HG02981 (cell line): ENCODE measurements around the gene AKT1S1.

Source experiments
- ATAC-seq: cut with Tn5 transposase; IDR thresholded peaks from one replicate; pipeline ENCODE4 v1.9.1; 2021; ENCODE audit warnings: mild to moderate bottlenecking, moderate library complexity; ENCODE audit not compliant: unreplicated experiment

Gene AKT1S1

GRCh38 chr19:49884760-49885159 is 7.6 kb upstream of the AKT1S1 start:
- ATAC-seq: no peak

- no peak for ATAC-seq
Observed at GRCh38 chr19:49884109-49884508, 7.0 kb upstream of the AKT1S1 start.

GRCh38 chr19:49883094-49883493 is 5.9 kb upstream of the AKT1S1 start:
- no peak for ATAC-seq

- no peak for ATAC-seq
Observed at GRCh38 chr19:49882643-49883042, 5.5 kb upstream of the AKT1S1 start.

DNA sequence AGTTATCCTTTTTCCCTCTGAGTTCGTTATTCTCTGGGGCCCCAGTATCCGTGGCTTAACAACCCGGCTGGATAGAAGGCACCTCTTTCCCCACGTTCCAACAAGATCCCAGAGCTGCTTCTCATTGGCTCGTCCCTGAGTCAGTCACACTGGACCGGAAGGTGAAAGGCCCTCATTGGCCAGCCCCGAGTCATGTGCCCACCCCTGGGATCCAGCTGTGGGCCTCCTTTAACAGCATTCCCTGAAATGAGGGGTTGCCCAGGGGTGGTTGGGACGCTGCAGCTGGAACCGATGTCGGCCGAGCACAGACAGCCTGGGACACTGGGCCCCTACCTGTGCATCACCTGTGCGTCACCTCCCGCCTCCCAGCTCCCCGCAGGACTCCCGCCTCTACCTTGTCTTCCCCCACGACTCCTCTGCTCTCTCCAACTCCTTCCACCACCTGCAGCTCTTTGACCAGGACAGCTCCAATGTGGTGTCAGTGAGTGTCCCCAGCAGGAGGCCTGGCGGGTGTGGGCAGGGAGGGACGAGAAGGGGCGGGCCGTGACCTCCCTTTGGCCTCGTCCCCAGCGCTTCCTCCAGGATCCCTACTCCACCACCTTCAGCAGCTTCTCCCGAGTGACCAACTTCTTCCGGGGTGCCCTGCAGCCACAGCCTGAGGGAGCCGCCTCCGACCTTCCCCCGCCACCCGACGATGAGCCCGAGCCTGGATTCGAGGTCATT is 4.7 kb upstream of the AKT1S1 start:
- ATAC-seq: no peak

GRCh38 chr19:49881186-49881585 is 4.0 kb upstream of the AKT1S1 start:
- ATAC-seq: no peak

DNA sequence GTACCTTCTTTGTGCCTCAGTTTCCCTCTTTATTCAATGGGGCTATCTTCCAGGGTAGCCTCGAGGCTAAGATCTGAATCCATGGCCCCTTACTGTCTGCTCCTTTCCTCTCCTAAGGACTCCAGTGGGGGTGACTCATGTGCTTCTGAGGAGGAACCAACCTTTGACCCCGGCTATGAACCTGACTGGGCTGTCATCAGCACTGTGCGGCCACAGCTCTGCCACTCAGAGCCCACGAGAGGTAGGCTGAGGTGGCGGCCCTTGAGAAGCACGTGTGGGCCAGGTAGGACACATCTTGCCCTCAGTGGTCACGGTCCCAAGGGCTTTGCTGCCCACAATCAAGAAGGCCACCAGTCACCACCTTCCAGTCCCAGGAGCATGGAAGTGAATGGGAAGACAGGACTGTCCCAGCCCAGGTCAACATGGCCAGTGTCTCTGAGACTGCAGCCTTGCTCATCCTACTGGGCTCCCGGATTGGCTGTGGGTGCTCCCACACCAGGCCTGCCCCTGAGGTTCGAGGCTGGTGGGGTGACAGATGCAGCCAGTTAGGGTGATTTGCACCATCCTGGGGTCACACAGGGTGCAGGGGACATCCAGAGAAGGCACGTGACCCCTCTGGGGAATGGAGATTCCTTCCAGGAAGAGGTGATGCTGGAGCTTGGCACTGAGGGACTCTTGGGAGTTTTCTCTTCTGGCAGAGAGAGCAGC is 3.2 kb upstream of the AKT1S1 start:
- ATAC-seq: no peak

- no peak for ATAC-seq
Observed at GRCh38 chr19:49879243-49879963, 2.2 kb upstream of the AKT1S1 start.

DNA sequence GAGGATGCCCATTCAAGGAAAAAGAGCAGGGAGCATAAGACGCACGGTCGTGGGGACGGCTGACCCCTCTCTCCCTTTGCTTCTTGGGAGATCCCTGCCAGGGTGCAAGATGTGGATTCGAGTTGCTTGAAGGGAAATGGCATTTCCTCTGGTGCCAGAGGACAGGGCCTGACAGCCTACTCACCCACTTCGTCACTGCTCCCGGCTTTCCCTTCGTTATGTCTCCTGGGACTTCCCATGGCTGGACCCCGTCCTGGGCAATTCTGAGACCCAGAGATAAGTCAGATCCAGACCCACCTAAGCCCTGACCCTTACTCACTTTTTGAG is 1.6 kb upstream of the AKT1S1 start:
- no peak for ATAC-seq

GRCh38 chr19:49877879-49878743 is 956 bp upstream of the AKT1S1 start:
- ATAC-seq: peak; percentile 46

DNA sequence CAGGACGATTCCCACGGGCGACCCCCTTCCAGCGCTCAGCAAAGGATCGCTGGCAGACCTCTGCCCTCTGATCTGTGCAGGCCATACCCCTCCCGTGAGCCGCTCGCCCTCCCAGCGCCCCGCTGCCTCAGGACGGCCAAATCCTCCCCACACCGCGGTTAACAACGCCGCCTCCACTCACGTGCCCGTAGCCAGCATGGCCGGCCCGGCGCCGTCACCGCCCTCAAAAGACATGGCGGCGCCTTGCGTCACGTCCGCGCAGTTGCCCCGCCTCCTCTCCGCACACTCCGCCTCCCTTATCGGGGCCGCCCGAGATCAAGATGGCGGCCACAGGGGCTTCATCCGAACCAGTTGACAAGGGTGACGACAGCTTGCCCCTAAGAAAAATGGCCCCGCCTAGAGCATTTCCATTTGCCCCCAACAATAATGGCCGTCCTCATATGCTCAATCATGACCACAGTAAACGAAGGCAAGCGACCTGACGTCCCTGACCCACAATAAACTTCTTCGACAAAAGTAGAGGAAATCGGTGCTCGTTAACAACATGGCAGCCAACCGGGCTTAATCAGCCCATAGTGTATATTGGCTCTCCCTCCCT is 634 bp downstream of the AKT1S1 start:
- peak; percentile 37 for ATAC-seq

- no peak for ATAC-seq
Observed at GRCh38 chr19:49875857-49876421, 1.2 kb downstream of the AKT1S1 start.

DNA sequence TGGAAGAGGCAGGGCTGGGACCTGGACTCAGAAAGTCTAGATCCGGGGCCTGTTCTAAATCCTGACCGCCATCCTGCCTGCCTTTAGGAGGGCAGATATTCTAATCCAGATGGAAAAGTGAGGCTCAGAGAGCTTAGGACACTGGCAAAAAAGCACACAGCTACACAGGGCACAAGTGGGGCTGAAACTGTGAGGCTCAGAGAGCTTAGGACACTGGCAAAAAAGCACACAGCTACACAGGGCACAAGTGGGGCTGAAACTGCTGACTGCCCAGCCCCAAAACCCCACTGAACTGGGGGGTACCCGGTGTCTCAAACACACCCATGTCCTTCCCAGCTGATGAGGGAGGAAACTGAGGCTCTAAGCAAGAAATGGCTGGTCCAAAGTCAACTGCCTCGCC is 2.0 kb downstream of the AKT1S1 start:
- no peak for ATAC-seq

- ATAC-seq: no peak
Observed at GRCh38 chr19:49874503-49875157, 2.5 kb downstream of the AKT1S1 start.

DNA sequence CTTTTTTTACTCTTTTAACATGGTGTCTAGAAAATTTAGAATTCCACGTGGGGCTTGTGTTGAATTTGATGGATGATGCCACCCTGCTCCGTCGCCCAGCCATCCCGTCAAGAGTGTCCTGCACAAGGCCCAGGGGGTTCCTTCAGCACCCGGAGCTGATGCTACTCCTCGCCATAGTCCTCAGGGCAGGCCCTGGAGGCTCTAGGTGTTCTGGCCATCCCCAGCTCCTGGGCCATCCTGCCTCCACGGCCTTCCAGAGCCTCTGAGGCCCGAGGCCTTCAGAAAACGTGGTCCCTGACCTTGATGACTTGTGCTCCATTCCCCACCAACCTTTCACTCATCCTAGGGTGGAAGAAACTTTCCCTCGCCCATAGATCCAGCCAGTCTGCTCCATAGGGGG is 3.3 kb downstream of the AKT1S1 start:
- ATAC-seq: no peak

GRCh38 chr19:49873129-49873521 is 4.0 kb downstream of the AKT1S1 start:
- ATAC-seq: no peak

DNA sequence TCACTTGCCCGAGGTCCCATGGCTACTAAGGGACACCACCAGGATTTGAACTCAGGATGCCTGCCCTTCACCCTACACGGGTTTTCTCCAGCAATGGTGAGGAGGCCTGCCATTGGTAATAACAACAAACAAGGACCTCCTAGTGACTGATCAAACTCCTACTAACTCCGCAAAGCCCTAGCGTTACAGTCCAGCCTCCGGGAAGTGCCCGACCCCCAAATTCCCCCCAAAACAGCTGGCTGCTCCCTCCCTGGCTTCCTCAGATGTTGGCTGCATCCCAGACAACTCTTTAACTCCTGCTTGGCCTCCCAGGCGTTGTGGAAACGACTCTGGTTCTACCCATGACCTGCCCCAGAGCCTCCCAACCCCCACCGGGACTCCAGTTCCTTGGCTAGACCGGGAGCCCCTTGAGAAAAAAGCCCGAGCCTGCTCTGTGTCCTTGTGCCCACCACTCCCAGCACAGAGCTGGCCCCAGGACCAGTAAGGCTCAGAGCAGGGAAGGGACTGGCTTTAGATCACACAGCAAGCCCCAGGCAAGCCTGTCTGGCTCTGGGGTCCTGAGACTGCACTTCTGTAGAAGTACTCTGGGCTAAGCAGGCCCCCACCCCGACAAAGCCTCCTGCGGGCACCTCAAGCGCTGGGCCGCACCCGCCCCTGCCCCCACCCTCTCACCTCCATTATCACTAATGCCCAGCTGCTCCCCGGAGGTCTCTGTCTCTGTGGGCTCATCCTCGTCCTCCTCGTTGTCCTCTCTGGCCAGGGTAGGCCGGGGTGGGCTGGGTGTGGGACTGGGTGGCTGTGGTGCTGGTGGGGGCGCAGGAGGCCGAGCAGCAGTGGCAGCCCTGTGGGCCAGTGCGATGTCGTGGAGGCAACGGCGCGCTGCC is 4.7 kb downstream of the AKT1S1 start:
- no peak for ATAC-seq

DNA sequence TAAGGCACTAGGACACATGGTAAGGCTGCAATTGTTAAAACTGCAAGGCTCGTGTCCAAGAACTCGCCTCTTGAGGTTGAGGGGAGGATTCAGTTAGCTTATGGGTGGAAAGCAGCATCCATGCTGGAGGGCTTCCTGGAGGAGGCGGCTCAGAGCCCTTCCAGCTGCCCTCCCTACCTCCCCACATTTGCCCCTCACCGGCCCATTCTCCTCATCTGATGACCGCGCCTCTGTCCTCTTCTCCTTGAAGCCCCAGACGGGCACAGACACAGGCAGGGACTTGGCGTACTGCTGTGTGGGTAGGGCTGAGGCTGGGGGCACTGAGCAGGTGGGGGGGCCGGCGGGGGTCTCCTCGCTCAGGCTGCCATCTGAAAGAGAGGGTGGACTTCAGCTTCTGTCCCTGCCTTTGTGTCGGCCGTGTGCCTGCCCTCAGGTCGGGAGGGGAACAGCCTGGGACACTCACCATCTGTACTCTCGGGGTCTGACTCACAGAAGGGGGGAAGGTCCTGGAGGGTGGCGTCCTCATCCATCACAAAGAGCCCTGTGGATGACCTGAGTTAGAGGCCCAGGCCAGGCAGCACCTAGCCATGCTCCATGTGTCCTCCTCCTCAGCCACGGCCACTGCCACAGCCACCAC is 5.7 kb downstream of the AKT1S1 start:
- ATAC-seq: no peak
